ENCODE data around the gene EBF4.

The EBF4 gene

DNA sequence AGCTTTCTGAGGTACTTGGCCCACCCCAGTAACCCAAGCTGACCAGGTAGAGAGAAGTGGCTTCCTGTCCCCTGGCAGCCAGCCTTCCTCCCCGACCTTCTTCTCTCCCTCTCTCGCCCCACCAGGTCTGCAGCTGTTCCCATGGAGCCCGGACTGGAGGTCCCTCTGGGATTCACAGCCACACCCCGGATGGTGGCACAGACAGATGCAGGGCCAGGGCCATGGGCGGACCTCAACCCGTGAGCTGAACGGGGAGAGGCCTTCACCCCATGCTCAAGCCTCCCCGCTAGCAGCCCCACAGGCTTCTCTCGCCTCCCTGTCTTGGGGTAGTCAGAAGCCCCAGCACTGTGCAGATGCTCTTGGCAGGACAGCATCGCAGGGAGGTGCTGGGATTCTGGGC, 66.6 kb downstream of the EBF4 start:
- H3F3A ChIP-seq (ENCODE audit: control insufficient read depth, insufficient read depth) = no peaks in the 10 kb centered on the region
- H3K4me3 ChIP-seq (ENCODE audit: low read length) = no peak overlapping the region
- H3K4me2 ChIP-seq (ENCODE audit: low read length) = no peak overlapping the region
- peaks cover 13% of the 10 kb centered on the region for H3K27me3 ChIP-seq (ENCODE audit: control insufficient read depth, low read length)
- no peak overlapping the region for H3K27ac ChIP-seq (ENCODE audit: low read depth, low read length)
- H3K9me2 ChIP-seq (replicated peaks; ENCODE audit: control insufficient read depth, low read length) = no peaks in the 10 kb centered on the region
- no peaks in the 10 kb centered on the region for H4K20me1 ChIP-seq (ENCODE audit: control insufficient read depth, insufficient read depth, low read depth, low read length)
- H3K9me3 ChIP-seq (ENCODE audit: control insufficient read depth, insufficient read depth, low read length) = no peaks in the 10 kb centered on the region
- no peak for TF ChIP-seq EZH2phosphoT487 (IDR thresholded peaks at IDR 0.05; ENCODE audit: borderline replicate concordance, low read length)
- TF ChIP-seq, protein P1, sequence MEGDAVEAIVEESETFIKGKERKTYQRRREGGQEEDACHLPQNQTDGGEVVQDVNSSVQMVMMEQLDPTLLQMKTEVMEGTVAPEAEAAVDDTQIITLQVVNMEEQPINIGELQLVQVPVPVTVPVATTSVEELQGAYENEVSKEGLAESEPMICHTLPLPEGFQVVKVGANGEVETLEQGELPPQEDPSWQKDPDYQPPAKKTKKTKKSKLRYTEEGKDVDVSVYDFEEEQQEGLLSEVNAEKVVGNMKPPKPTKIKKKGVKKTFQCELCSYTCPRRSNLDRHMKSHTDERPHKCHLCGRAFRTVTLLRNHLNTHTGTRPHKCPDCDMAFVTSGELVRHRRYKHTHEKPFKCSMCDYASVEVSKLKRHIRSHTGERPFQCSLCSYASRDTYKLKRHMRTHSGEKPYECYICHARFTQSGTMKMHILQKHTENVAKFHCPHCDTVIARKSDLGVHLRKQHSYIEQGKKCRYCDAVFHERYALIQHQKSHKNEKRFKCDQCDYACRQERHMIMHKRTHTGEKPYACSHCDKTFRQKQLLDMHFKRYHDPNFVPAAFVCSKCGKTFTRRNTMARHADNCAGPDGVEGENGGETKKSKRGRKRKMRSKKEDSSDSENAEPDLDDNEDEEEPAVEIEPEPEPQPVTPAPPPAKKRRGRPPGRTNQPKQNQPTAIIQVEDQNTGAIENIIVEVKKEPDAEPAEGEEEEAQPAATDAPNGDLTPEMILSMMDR (IDR thresholded peaks at IDR 0.05; ENCODE audit: low read depth, low read length, poor library complexity, severe bottlenecking) = no peak
- no peaks in the 10 kb centered on the region for H3K36me3 ChIP-seq (ENCODE audit: control insufficient read depth, low read length)
- no peaks in the 10 kb centered on the region for H3K79me2 ChIP-seq (ENCODE audit: control insufficient read depth, low read length)
- H3K4me1 ChIP-seq (ENCODE audit: control insufficient read depth, low read length) = no peaks in the 10 kb centered on the region

DNA sequence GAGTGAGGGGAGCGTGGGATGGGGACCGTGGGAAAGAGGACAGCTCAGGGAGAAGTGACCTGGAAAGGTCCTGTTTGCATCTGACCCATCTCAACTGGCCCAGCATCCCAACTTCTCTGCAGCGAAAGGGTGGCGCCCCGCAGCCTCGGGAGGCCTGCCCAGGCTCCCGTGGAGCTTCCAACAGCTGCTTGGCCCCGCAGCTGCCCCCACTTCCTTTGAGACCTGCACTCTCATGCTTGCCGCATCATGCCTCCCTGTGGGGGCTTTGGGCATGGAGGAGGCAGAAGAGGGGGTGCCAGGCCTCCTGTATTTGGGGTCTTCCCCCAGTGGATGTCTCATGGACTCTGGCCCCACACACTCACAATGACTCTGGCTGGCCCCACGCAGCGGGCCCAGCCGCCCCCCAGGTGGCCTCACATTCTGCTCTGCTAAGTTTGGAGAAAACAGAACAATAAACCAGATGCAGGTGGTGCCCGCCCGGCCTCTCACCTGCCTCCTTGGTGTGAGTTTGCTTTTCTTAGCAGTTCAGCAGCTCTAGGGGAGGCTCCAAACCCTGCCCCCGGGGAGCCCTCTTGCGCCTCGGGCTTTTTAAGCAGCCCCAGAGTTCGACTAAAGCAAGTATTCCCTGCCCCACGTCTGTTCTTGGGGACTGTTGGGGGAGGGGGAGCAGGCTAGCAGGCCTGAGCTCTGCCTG, 67.2 kb downstream of the EBF4 start:
- Histone ChIP-seq H3K9me3 (ENCODE audit: control insufficient read depth, insufficient read depth, low read length) (no peaks in the 10 kb centered on the region), H3K79me2 (ENCODE audit: control insufficient read depth, low read length) (no peaks in the 10 kb centered on the region), H3K4me3 (ENCODE audit: low read length) (no peak overlapping the region), H3K4me2 (ENCODE audit: low read length) (no peak overlapping the region), H3K4me1 (ENCODE audit: control insufficient read depth, low read length) (no peaks in the 10 kb centered on the region), H3K9me2 (replicated peaks; ENCODE audit: control insufficient read depth, low read length) (no peaks in the 10 kb centered on the region), H3K27me3 (ENCODE audit: control insufficient read depth, low read length) (peaks cover 9% of the 10 kb centered on the region), H4K20me1 (ENCODE audit: control insufficient read depth, insufficient read depth, low read depth, low read length) (no peaks in the 10 kb centered on the region), H3K27ac (ENCODE audit: low read depth, low read length) (no peak overlapping the region), H3K36me3 (ENCODE audit: control insufficient read depth, low read length) (no peaks in the 10 kb centered on the region), H3F3A (ENCODE audit: control insufficient read depth, insufficient read depth) (no peaks in the 10 kb centered on the region)
- no peak for TF ChIP-seq EZH2phosphoT487 (IDR thresholded peaks at IDR 0.05; ENCODE audit: borderline replicate concordance, low read length)
- TF ChIP-seq, protein P1 (IDR thresholded peaks at IDR 0.05; ENCODE audit: low read depth, low read length, poor library complexity, severe bottlenecking) = no peak

DNA sequence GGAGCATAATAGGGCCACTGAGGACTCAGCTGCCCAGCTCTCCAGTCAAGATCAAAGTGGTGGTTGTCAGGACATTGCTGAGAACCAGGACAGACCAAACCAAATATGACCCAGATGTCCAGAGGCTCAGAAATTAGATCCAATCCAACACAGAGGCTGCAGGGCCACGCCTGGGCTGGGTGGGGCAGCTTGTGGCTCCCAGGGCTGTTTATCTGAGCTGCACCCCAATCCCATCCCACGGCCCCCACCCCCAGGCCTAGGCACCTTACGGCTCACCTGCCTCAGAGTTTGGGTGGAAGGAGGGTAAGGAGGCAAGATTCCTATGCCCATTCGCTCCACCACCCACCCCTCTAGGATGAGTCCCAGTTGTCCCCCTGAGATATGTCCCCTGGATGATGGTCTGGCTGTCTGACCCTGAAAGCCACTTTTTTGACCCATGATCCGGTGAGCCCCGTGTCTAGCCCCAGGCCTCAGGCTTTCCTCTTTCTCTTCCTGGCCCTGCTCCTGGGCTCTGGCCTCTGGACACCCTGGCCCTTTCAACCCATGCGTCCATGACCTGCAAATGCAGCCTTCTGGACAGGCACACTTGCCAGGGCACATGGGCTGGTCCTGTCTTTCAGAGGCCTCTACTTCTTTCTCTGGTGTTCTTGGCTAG, 67.8 kb downstream of the EBF4 start:
- Histone ChIP-seq H3K27me3 (ENCODE audit: control insufficient read depth, low read length) (peaks cover 8% of the 10 kb centered on the region), H3K9me3 (ENCODE audit: control insufficient read depth, insufficient read depth, low read length) (no peaks in the 10 kb centered on the region), H3F3A (ENCODE audit: control insufficient read depth, insufficient read depth) (no peaks in the 10 kb centered on the region), H3K9me2 (replicated peaks; ENCODE audit: control insufficient read depth, low read length) (no peaks in the 10 kb centered on the region), H3K4me2 (ENCODE audit: low read length) (no peak overlapping the region), H3K4me3 (ENCODE audit: low read length) (no peak overlapping the region), H3K4me1 (ENCODE audit: control insufficient read depth, low read length) (no peaks in the 10 kb centered on the region), H4K20me1 (ENCODE audit: control insufficient read depth, insufficient read depth, low read depth, low read length) (no peaks in the 10 kb centered on the region), H3K36me3 (ENCODE audit: control insufficient read depth, low read length) (no peaks in the 10 kb centered on the region), H3K27ac (ENCODE audit: low read depth, low read length) (no peak overlapping the region), H3K79me2 (ENCODE audit: control insufficient read depth, low read length) (no peaks in the 10 kb centered on the region)
- no peak for TF ChIP-seq EZH2phosphoT487 (IDR thresholded peaks at IDR 0.05; ENCODE audit: borderline replicate concordance, low read length)
- TF ChIP-seq, protein P1 (IDR thresholded peaks at IDR 0.05; ENCODE audit: low read depth, low read length, poor library complexity, severe bottlenecking) = no peak

All from DOHH2 (cell line).